NCI-H2107 (cell line): ENCODE measurements around the gene NAV2.
"Not testable (repeated sequence)": the region's sequence is repeated elsewhere in the genome, so short reads cannot be mapped to it uniquely, and the experiment has no call there.

Experiments used
- DNase-seq: peaks from one replicate; lab custom pipeline; 2025; lab: John Stamatoyannopoulos, UW

NAV2 gene

DNA sequence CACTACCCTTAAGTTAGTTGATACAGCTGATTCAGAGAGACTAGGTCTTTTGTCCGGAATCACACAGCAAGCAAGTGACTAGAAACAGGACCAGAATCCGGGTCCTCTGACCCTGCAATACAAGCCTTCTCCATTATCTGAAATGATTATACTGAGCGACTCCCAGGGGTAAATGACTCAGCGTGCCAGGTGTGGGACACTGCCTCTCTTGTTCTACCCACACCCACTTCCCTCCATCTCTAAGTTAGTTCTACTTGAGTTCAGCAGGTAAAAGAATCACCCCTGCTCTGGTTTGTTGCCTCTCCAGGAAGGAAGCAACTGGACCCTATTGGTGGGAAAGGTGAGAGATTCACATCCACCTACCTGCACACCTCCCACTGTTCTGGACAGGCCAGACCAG is 290.7 kb downstream of the NAV2 start:
- DNase-seq, result no peak

- no peak for DNase-seq
These were observed 292.2 kb downstream of the NAV2 start for GRCh38 chr11:20004866-20005265.

DNA sequence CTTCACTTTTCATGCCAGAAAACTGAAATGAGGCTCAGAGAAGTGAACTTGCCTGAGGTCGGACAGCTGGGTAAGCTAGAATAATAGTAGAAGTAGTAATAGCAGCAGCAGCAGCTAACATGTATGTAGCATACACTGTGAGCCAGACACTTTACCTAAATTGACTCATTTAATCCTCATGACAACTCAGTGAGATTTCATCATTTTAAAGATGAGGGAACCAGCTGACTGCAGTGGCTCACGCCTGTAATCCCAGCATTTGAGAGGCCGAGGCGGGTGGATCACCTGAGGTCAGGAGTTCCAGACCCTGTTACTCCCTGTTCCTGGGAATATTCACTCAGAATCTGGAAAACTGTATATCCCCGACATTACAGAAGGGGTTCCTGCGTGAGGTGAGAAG is 293.1 kb downstream of the NAV2 start:
- DNase-seq, result no peak

DNA sequence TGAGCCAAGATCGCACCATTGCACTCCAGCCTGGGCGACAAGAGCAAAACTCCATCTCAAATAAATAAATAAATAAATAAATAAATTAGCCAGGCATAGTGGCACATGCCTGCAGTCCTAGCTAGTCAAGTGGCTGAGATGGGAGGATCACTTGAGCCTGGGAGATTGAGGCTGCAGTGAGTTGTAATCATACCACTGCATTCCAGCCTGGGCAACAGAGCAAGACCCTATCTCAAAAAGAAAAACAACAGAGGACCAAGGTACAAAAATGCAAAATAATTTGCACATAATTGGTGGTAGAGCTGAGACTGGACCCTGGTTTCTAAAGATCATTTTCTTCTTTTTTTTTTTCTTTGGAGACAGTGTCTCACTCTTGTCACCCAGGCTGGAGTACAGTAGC is 294.0 kb downstream of the NAV2 start:
- DNase-seq, result not testable (repeated sequence)

DNA sequence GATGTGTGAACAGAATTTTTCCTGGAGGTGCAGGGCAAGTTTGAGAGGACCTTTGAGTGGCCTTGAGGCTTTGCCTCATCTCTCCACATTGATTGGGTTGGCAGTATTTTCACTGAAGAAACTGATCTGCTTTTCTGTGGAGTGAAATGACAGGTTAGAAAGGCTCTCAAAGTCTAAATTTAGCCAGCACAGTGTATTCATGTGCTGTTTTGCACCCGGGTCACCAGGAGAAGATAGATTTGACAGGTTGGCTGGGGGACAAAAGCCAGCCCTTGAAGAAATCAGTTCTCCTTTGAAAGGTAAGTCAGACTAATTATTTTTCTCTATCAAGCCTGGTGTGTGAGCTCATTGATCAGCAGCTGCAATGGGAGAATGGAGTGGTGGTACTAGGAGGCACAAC is 294.7 kb downstream of the NAV2 start:
- no peak for DNase-seq

DNA sequence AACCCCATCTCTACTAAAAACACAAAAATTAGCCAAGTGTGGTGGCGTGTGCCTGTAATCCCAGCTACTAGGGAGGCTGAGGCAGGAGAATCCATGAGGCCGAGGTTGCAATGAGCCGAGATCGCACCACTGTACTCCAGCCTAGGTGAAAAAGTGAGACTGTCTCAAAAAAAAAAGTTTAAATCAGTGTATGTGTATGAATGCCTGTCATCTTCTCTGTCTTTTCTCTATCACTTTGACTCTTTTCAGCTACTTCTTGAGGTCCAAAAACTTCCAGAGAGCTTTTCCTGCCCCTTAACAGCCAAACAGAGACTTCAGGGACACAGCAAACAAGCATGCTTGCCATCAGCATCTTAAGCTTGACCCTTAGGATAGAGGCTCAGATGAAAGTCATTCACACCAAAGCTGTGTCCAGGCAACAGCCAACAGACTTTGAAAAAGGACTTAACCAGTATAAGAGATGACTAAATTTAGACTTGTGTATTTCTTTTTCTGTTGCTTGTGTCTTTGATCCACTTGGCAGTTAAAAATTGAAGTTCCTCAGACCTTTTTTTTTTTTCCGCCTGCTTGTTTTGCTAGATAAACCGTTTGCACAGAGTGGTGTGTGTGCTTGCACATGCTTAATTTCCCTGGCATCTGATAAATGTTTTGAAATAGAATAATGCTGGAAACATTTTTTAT is 295.7 kb downstream of the NAV2 start:
- DNase-seq, result no peak

- no peak for DNase-seq
These were observed 296.4 kb downstream of the NAV2 start for GRCh38 chr11:20008871-20009644.

DNA sequence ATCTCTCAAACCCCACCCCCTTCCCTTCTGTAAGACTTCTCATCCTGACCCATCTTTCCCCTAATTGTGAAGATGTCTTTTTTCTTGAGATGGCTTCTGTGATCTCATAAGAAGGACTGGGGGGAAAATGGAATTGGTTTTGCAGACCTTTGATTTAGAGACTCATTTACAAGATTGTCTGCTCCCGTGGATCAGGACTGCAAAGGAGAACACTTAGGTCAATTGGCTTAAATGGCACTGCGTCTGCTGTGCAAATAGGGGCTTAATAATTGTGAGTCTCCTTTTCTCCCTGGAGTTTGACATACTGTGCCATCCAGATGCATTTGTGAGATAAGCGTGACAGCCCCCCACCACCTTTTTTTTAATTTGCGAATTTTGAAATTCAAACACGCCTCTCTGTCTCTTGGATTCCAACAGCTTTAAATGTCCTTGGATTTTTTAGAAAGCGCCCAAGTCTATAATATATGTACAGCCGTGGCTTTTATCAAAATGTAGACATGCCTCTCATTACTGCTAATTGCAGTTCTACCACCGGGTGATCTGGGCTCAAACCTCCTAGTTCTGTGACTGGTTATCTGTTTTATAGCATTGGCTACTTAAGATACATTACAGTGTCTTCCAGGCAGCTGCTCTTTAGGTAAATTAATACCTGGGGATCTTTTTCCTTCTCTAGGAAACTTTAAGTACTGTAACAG is 297.7 kb downstream of the NAV2 start:
- no peak for DNase-seq

DNA sequence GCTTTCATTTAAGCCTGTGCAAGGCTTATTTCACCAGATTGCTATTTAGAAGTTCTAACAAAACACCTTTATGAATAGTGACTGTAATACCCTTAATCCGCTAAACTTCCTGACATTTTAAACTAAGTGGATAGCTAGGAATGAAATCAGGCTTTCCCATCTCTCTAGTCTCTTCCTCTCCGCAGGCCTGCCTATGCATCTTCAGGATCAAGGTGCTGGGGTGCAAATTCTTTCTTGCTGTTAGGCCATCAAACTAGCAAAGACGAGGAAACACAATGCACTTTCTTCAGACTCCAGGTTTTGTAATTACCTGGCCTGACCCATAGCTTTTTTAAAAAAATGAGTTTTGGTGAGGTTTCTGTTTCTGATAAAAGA is 298.2 kb downstream of the NAV2 start:
- no peak for DNase-seq

- no peak for DNase-seq
These were observed 298.8 kb downstream of the NAV2 start for GRCh38 chr11:20011307-20011951.

DNA sequence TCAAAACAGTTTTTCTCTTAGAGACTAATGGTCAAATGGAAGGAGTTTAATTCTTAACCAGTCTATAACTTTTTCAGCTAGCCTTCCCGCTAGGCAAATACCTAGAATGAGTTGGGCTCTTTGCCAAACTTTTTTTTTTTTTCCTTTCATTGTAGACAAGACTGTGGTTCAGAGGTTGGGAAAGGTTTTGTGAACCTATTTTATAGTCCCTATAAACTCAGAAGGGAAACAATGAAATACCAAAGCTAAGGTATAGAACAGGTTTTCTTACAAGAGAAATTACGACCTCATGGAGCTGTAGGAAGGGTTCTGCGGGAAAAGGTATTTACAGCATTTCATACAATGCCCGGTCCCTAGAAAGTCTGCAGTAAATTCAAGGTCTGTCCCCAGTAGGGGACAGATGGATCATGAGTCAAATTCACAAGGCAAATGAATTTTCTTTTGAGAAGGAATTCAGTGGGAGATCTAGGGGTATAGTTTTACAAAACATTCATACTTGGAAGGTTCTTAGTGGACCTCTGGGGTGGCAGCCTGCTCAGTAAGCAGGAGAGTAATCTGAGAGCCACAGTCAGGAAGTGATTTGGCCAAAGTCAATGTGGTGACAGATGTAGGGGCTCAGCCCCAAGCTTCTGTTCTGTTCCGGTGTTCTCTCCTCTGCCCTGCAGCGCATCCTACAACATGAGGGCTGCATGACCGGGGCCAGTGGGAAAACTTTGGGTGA is 300.9 kb downstream of the NAV2 start:
- peak; percentile 40 for DNase-seq

GRCh38 chr11:20014067-20014402 is 301.4 kb downstream of the NAV2 start:
- DNase-seq, result no peak

- no peak for DNase-seq
These were observed 302.5 kb downstream of the NAV2 start for GRCh38 chr11:20015101-20015500.

GRCh38 chr11:20015529-20016427 is 303.1 kb downstream of the NAV2 start:
- DNase-seq, result no peak

DNA sequence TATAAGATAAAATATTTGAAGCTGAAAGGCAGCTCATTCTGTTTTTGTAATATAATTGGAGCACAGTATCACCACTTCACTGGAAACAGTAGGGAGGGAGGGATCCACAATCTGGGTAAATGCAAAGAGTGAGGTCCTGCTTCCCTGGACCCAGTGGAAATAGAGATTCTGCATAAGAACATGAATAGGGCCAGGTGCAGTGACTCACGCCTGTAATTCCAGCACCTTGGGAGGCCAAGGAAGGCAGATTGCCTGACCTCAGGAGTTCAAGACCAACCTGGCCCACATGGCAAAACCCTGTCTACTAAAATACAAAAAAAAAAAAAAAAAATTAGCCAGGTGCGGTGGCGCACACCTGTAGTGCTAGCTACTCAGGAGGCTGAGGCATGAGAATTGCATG is 303.9 kb downstream of the NAV2 start:
- no peak for DNase-seq

- DNase-seq, result no peak
These were observed 304.7 kb downstream of the NAV2 start for GRCh38 chr11:20017320-20017719.

- no peak for DNase-seq
These were observed 307.6 kb downstream of the NAV2 start for GRCh38 chr11:20020198-20020597.

DNA sequence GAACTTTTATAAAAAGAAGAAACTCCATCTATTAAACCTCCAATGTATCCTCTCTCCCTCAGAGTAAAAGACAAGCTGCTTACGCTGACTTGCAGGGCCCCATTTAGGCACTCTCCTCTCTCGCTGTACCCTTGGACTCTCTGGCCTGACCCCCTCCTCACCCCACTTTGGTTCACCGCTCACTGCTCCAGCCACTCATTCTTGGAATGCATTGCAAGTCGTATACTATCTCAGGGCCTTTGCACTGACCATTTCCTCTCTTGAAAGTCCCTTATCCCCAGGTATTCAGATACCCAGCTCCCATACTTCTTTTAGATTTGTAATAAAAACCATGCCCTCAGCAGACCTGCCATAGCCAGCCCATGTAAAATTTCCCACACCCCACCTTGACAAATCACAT is 308.1 kb downstream of the NAV2 start:
- no peak for DNase-seq

DNA sequence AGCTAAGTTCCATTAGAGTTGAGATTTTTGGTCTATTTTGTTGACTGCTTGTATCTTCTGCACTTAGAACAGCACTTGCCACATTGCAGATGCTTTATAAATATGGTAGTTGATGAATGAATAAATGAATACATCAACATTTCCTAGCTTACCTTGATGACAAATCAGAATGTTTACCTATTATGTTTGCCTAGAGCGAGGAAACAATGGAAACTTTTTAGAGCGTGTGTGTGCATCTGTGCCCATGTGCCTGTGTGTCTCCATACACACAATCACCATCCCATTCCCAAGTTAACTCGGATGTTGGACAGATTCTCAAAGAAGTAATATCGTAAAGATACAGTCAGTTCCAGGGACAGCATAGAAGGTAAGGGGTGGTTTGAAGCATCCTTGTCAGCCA is 308.6 kb downstream of the NAV2 start:
- DNase-seq, result no peak

DNA sequence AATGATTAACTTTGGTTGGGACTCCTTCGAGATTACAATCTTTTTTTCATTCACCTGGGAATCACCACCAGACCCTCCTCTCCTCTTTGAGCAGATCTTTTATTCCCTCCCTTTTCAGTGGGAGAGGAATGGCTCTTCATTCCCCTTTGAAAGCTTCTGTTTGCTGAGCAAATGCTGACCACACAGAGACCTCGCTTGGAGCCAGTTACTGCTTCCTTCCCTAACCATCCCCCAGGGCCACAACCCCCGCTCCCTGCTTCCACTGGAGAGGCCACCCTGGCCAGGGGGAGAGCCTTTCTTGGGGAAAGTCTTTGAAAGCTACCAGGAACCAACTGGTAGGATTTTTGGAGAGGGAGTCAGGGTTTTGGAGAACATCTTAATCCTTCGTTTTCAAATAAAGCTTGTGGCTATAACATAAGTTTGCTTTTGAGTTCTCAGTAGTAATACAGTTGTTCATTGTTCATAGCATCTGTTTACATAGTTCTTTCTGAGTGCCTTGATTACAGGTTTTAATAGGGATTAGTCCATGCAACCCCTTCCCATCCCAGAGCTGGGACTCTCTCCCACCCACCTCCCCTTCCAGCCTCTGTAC is 309.2 kb downstream of the NAV2 start:
- DNase-seq, result no peak
